Left lung (tissue), 10 donors: ENCODE data around the gene AP2S1. TPM values are rescaled to one million over a fixed set of nuclear protein-coding genes. Genes with fewer than 3 reads are reported as not detected.

ENCODE experiments used
- ATAC-seq: fragments of 200-7000 bp; cut with Tn5 transposase; one replicate; pipeline ENCODE4 v1.9.1; 2020; ENCODE audit warnings: moderate library complexity
- DNase-seq, 4 donors: peaks; one replicate each; pipeline ENCODE4 v3.0.0-alpha.2; 2013 to 2020
- H3K27ac ChIP-seq, 2 donors: fragments of 200-600 bp; sonication (generic) in 1 of 2; one replicate each; pipeline versions ENCODE4 v1.5.0 to v1.8.0; 2020 to 2021
- H3K27me3 ChIP-seq, 2 donors: fragments of 200-600 bp; sonication (generic) in 1 of 2; one replicate each; pipeline versions ENCODE4 v1.5.0 to v1.8.0; 2020 to 2021
- H3K36me3 ChIP-seq, 2 donors: fragments of 200-600 bp; sonication (generic) in 1 of 2; one replicate each; pipeline versions ENCODE4 v1.5.0 to v1.8.0; 2020 to 2021
- H3K4me1 ChIP-seq, 2 donors: fragments of 200-600 bp; one replicate each; pipeline ENCODE4 v1.8.0; 2021
- H3K4me3 ChIP-seq, 2 donors: fragments of 200-600 bp; sonication (generic) in 1 of 2; one replicate each; pipeline versions ENCODE4 v1.5.0 to v1.8.0; 2020 to 2021; ENCODE audit warnings: mild to moderate bottlenecking in 1 of 2
- H3K9me3 ChIP-seq, 2 donors: fragments of 200-600 bp; sonication (generic) in 1 of 2; one replicate each; pipeline versions ENCODE4 v1.5.0 to v1.8.0; 2020 to 2021
- intact Hi-C, 2 donors: fragments of 100-400 bp; cut with DNase I; formaldehyde crosslinking; loops; one replicate each; pipeline versions ENCODE4 v1.11.2 to v1.14.2; 2022
- polyA plus RNA-seq, 6 donors: library from polyadenylated mRNA; unstranded; fragments of 120-200 nt; gene quantifications; one replicate each; pipeline ENCODE4 v1.2.1, GENCODE V29; 2013; ENCODE audit not compliant: insufficient read length in 6 of 6
- total RNA-seq, 2 donors: library from RNA; stranded (reverse); fragmentation: NEBNext Ultra II Directional; extraction: Animal tissue kit (Norgen Biotek cat#: 25700); gene quantifications; one replicate each; pipeline ENCODE4 v1.2.1, GENCODE V29; 2021
- TF ChIP-seq, protein P1 (sequence below), 2 donors: fragments of 200-600 bp; sonication (generic) in 1 of 2; IDR thresholded peaks; one replicate each; pipeline versions ENCODE4 v1.5.0 to v1.8.0; 2021; ENCODE audit warnings: antibody characterized with exemption in 2 of 2
- donor health status: DM: no; HTN: yes; CAD: no.
- donor health status: DM: no; HTN: no; CAD: no.

Gene AP2S1
- total and polyA plus RNA-seq, 8 donors, result 92.3 to 163 (median 113) TPM

DNA sequence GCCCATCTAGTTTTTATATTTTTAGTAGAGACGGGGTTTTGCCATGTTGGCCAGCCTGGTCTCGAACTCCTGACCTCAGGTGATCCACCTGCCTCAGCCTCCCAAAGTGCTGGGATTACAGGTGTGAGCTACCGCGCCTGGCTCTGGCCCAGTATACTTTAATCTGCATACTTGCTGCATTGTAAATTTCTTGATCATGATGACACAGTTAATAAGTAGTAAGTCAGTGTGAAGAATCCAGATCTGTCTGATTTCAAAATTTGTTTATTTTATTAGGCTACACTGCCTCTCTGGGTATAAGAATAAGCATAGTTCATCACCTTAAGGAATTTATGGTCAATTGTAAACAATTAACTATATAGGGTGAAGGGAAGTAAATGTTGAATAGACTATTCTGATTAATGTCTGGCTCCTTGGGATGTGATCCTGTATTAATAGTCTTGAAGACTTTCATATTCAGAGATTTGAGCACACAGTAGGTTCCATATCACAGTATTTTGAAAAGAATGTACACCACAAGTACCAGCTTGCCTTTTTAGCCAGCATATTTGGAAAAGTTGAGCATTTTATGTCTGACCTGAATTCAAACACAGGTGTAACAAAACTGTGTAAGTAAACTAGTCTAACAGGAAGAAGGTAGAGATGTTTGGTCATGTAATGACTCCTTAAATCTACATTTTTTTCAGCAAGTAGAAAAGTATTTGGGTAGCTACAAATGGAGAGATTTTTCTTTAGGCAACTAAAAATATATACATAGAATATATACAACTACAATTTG lies 17.6 kb upstream of the AP2S1 start:
- ATAC-seq (no peak), DNase-seq (no peak)
- Histone ChIP-seq H3K36me3 (no peaks in the 10 kb centered on the region), H3K4me3 (no peak overlapping the region), H3K27ac (no peak overlapping the region), H3K4me1 (peaks cover 12 to 45% of the 10 kb centered on the region in 2 donors), H3K9me3 (no peaks in the 10 kb centered on the region), H3K27me3 (no peaks in the 10 kb centered on the region)
- TF ChIP-seq, protein P1, sequence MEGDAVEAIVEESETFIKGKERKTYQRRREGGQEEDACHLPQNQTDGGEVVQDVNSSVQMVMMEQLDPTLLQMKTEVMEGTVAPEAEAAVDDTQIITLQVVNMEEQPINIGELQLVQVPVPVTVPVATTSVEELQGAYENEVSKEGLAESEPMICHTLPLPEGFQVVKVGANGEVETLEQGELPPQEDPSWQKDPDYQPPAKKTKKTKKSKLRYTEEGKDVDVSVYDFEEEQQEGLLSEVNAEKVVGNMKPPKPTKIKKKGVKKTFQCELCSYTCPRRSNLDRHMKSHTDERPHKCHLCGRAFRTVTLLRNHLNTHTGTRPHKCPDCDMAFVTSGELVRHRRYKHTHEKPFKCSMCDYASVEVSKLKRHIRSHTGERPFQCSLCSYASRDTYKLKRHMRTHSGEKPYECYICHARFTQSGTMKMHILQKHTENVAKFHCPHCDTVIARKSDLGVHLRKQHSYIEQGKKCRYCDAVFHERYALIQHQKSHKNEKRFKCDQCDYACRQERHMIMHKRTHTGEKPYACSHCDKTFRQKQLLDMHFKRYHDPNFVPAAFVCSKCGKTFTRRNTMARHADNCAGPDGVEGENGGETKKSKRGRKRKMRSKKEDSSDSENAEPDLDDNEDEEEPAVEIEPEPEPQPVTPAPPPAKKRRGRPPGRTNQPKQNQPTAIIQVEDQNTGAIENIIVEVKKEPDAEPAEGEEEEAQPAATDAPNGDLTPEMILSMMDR (IDR thresholded peaks at IDR 0.05), result no peak
- intact Hi-C loops, result loop anchor here in 1 of 2 donors (10.0 kb wide), 1 partner anchor 47 kb away; no protein-coding TSS in a partner anchor

DNA sequence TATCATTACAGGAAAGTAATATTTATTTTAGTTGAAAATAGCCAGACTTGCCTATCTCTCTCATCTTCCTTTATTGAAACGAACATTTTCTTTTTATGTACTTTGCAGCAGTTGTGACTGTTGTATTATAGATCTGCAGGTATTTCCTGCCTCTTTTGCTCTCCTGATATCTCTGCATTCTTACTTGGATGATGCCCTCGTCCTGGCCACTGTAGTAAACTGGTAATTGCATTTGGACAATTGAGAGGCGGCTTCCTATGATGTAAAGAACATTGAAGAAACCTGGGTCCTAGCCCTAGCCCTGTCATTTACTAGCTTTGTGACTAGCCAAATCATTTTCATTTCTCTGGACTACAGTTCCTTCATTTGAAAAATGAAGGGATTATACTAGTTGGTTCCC lies 16.5 kb upstream of the AP2S1 start:
- DNase-seq (no peak), ATAC-seq (no peak)
- Histone ChIP-seq H3K9me3 (no peaks in the 10 kb centered on the region), H3K4me1 (peaks cover 20 to 55% of the 10 kb centered on the region in 2 donors), H3K27me3 (no peaks in the 10 kb centered on the region), H3K4me3 (no peak overlapping the region), H3K36me3 (no peaks in the 10 kb centered on the region), H3K27ac (peak overlapping the region in 1 of 2 donors; percentile 24)
- TF ChIP-seq, protein P1 (IDR thresholded peaks at IDR 0.05), result no peak
- intact Hi-C loops, result loop anchor here in 1 of 2 donors (10.0 kb wide), 1 partner anchor 48 kb away; no protein-coding TSS in a partner anchor

DNA sequence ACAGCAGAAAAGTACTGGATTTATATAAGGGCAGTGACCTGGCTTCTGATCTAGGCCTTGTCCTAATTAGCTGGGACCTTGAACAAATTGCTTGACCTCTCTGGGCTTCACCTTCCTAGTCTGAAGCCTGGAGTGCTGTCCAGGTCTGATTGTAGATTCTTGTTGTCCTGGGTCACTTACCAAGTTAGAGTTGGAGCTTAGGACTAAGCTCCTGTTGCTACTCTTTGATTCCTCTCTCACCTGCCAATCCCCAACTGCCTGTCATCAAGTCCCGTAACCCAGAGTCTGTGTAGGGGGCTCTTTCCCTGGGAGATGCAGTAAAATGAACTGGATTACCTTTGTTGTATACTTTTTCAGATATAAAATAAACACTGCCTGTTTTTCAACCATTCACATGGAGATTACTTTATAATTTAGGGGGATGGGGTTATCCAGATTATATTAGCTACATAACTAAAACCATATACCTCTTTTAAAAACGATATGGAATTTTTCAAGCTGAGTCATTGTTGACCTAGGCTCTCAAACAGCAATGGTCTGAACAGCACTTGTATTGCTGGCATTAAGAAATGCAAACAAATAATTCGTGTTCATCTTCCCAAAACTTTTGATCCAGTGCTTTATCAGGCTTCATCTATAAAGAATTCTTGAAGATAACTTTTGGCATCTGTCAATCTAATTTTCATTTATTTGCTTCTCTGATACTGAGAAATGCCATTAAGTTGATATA lies 15.9 kb upstream of the AP2S1 start:
- Histone ChIP-seq H3K27me3 (no peaks in the 10 kb centered on the region), H3K27ac (peak overlapping the region; percentile 24 to 35), H3K4me3 (no peak overlapping the region), H3K4me1 (peaks cover 20 to 61% of the 10 kb centered on the region in 2 donors), H3K36me3 (no peaks in the 10 kb centered on the region), H3K9me3 (no peaks in the 10 kb centered on the region)
- intact Hi-C loops, result loop anchor here in 1 of 2 donors (10.0 kb wide), 1 partner anchor 48 kb away; no protein-coding TSS in a partner anchor
- TF ChIP-seq, protein P1 (IDR thresholded peaks at IDR 0.05), result no peak
- DNase-seq (no peak), ATAC-seq (peak; percentile 19)

DNA sequence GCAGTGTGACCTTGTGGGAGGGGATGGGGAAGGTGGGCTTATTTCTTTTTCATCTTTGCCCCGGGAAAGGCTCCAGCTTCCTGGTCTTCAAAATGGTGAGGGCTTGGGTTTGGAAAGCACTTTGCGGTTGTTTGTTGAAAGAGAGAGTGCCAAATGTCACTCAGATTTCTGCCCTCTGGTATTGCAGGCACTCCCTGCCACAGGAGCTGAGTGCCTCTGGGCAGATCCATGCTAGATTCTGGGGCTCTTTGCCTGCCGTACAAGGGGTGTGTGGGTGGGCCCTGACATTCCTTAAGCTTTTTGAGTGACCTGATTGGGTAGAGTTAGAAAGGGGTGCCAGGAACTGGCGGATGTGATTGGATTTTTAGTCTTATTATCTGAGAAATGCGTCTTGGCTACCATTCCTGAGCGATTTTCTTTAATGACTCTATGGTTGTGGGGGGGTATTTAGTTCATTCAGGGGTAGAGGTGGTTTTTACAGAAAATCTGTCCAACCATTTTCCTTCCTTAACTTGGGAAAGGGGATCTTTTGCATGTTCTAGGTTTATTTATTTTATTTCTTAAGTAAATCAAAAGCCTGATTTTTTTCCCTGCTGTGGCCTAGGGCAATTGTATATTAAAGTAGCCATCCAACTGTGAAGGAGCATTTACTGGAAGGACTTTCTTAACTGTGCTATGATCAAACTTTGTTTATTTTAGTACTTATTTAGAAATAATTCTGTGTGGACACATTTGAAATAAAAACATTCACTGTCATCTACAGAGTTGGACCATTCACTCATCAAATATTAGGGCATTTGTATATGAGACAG lies 13.4 kb upstream of the AP2S1 start:
- Histone ChIP-seq H3K36me3 (no peaks in the 10 kb centered on the region), H3K9me3 (no peaks in the 10 kb centered on the region), H3K27ac (peak overlapping the region; percentile 51 to 58), H3K4me3 (peak overlapping the region in 1 of 2 donors; percentile 88), H3K27me3 (no peaks in the 10 kb centered on the region), H3K4me1 (peaks cover 20 to 71% of the 10 kb centered on the region in 2 donors)
- TF ChIP-seq, protein P1 (IDR thresholded peaks at IDR 0.05), result no peak
- DNase-seq (peak in 1 of 4 donors; percentile 74), ATAC-seq (peak; percentile 41)
- intact Hi-C loops, result loop anchor here in 1 of 2 donors (10.0 kb wide), 1 partner anchor 51 kb away; no protein-coding TSS in a partner anchor
